H1 (cell line): ENCODE measurements around the gene PPP1R14B. TPM values are rescaled to one million over a fixed set of nuclear protein-coding genes. Genes with fewer than 3 reads are reported as not detected.

Experiments
- CTCF ChIA-PET: fragments of 300-600 bp; sonication (Branson Sonifier 250); formaldehyde crosslinking; loops from one replicate; lab custom pipeline; 2021; ENCODE audit not compliant: partially characterized antibody; lab: Charles Lee
- POLR2A ChIA-PET: fragments of 300-600 bp; sonication (Branson Sonifier 250); formaldehyde crosslinking; loops from one replicate; lab custom pipeline; 2021; ENCODE audit warnings: inconsistent platforms; ENCODE audit not compliant: partially characterized antibody; lab: Charles Lee
- DNase-seq, 2 experiments: peaks; one replicate each; pipeline versions ENCODE4 v3.0.0 to v3.0.0-alpha.2; 2010 to 2022; ENCODE audit warnings: low spot score in 2 of 2, low read depth in 1 of 2, mixed read lengths in 1 of 2
- FAIRE-seq: peaks from 2 replicates; lab custom pipeline; 2011; peaks lifted over from hg19 to GRCh38; lab: Jason Lieb, UNC
- H2AFZ ChIP-seq: 2 replicates; pipeline ENCODE4 v1.8.1; 2012; ENCODE audit warnings: low read length, inconsistent platforms
- H2AK5ac ChIP-seq: 2 replicates; pipeline ENCODE4 v1.6.1; 2013; ENCODE audit warnings: low read depth, low read length
- H2BK120ac ChIP-seq: replicated peaks from 2 replicates; pipeline ENCODE3; 2013; ENCODE audit warnings: low read depth, low read length, inconsistent platforms
- H2BK12ac ChIP-seq: 2 replicates; pipeline ENCODE4 v1.6.1; 2013; ENCODE audit warnings: low read depth, low read length
- H2BK15ac ChIP-seq: 2 replicates; pipeline ENCODE4 v1.6.1; 2013; ENCODE audit warnings: low read length
- H2BK20ac ChIP-seq: 2 replicates; pipeline ENCODE4 v1.6.1; 2013; ENCODE audit warnings: low read length
- H2BK5ac ChIP-seq: 2 replicates; pipeline ENCODE4 v1.6.1; 2013; ENCODE audit warnings: low read depth, low read length
- H3K14ac ChIP-seq: 2 replicates; pipeline ENCODE4 v1.6.1; 2013; ENCODE audit warnings: inconsistent platforms; ENCODE audit not compliant: insufficient read length
- H3K18ac ChIP-seq: 2 replicates; pipeline ENCODE4 v1.6.1; 2013; ENCODE audit warnings: low read length; ENCODE audit errors: extremely low read depth
- H3K23ac ChIP-seq: 2 replicates; pipeline ENCODE4 v1.6.1; 2013; ENCODE audit warnings: inconsistent platforms; ENCODE audit not compliant: insufficient read length
- H3K23me2 ChIP-seq: 2 replicates; pipeline ENCODE4 v1.6.1; 2013; ENCODE audit warnings: low read depth, low read length
- H3K27ac ChIP-seq: 2 replicates; pipeline ENCODE4 v1.6.1; 2011; ENCODE audit warnings: low read depth, low read length, inconsistent platforms
- H3K27me3 ChIP-seq, 4 experiments: replicated peaks in 1 of 4; 1 replicate in 1 of 4; 2 replicates in 3 of 4; pipeline versions ENCODE4 v1.6.1 to v1.8.1; 2011 to 2013; ENCODE audit warnings: low read length in 3 of 4, mild to moderate bottlenecking in 3 of 4, inconsistent platforms in 2 of 4, mixed read lengths in 2 of 4, moderate library complexity in 1 of 4; ENCODE audit not compliant: control insufficient read depth in 3 of 4, insufficient read depth in 3 of 4; ENCODE audit errors: extremely low read depth in 1 of 4
- H3K36me3 ChIP-seq, 4 experiments: 2 replicates each; pipeline versions ENCODE4 v1.6.1 to v1.8.1; 2011 to 2013; ENCODE audit warnings: mild to moderate bottlenecking in 4 of 4, low read length in 3 of 4, moderate library complexity in 2 of 4, control low read depth in 1 of 4, inconsistent platforms in 1 of 4; ENCODE audit not compliant: insufficient read depth in 4 of 4, control insufficient read depth in 2 of 4
- H3K4ac ChIP-seq: replicated peaks from 2 replicates; pipeline ENCODE3; 2013; ENCODE audit warnings: low read length, low read depth, mixed read lengths, inconsistent platforms; ENCODE audit not compliant: insufficient read length
- H3K4me1 ChIP-seq, 4 experiments: replicated peaks in 1 of 4; 1 replicate in 1 of 4; 2 replicates in 3 of 4; pipeline versions ENCODE4 v1.6.1 to v1.8.1; 2011 to 2013; ENCODE audit warnings: low read length in 3 of 4, inconsistent platforms in 2 of 4, mixed read lengths in 1 of 4; ENCODE audit not compliant: insufficient read depth in 4 of 4, control insufficient read depth in 3 of 4
- H3K4me2 ChIP-seq, 2 experiments: 2 replicates each; pipeline versions ENCODE4 v1.6.1 to v1.8.1; 2011 to 2013; ENCODE audit warnings: low read depth in 2 of 2, low read length in 2 of 2, control low read depth in 1 of 2, inconsistent platforms in 1 of 2, mild to moderate bottlenecking in 1 of 2; ENCODE audit not compliant: insufficient read depth in 1 of 2
- H3K4me3 ChIP-seq, 4 experiments: fragments of 200-600, 300-600 bp in 1 of 4; sonication (generic), shearing (Covaris generic), sonication (Bioruptor Twin) in 1 of 4; 2 replicates each; pipeline versions ENCODE4 v1.5.1 to v1.8.1; 2011 to 2016; ENCODE audit warnings: low read length in 4 of 4, low read depth in 3 of 4, control low read depth in 2 of 4, inconsistent platforms in 2 of 4, mild to moderate bottlenecking in 2 of 4, mixed read lengths in 1 of 4, moderate library complexity in 1 of 4; ENCODE audit not compliant: insufficient read depth in 2 of 4; ENCODE audit errors: extremely low read depth in 1 of 4
- H3K56ac ChIP-seq: replicated peaks from 2 replicates; pipeline ENCODE3; 2013; ENCODE audit warnings: low read depth, mild to moderate bottlenecking, mixed read lengths, low read length, inconsistent platforms; ENCODE audit not compliant: insufficient read length
- H3K79me1 ChIP-seq: 2 replicates; pipeline ENCODE4 v1.6.1; 2013; ENCODE audit warnings: low read depth, low read length, control low read depth
- H3K79me2 ChIP-seq, 2 experiments: 2 replicates each; pipeline versions ENCODE4 v1.6.1 to v1.8.1; 2012 to 2013; ENCODE audit warnings: low read length in 2 of 2, mild to moderate bottlenecking in 2 of 2, inconsistent platforms in 1 of 2; ENCODE audit not compliant: insufficient read depth in 2 of 2, control insufficient read depth in 1 of 2
- H3K9ac ChIP-seq, 4 experiments: replicated peaks in 1 of 4; 1 replicate in 1 of 4; 2 replicates in 3 of 4; pipeline versions ENCODE4 v1.6.1 to v1.8.1; 2011 to 2013; ENCODE audit warnings: low read depth in 3 of 4, low read length in 3 of 4, control low read depth in 2 of 4, mild to moderate bottlenecking in 2 of 4, moderate library complexity in 2 of 4, inconsistent platforms in 1 of 4; ENCODE audit errors: extremely low read depth in 1 of 4
- H3K9me3 ChIP-seq, 2 experiments: 2 replicates each; pipeline versions ENCODE4 v1.6.1 to v1.8.1; 2012 to 2013; ENCODE audit warnings: mild to moderate bottlenecking in 2 of 2, moderate library complexity in 2 of 2, control low read depth in 1 of 2, inconsistent platforms in 1 of 2, low read depth in 1 of 2, low read length in 1 of 2, mixed read lengths in 1 of 2; ENCODE audit not compliant: insufficient read depth in 2 of 2
- H4K20me1 ChIP-seq, 2 experiments: replicated peaks in 1 of 2; 2 replicates each; pipeline versions ENCODE3 to v1.8.1; 2011 to 2013; ENCODE audit warnings: inconsistent platforms in 2 of 2, low read length in 2 of 2, mild to moderate bottlenecking in 1 of 2; ENCODE audit not compliant: insufficient read depth in 2 of 2, control insufficient read depth in 1 of 2
- H4K5ac ChIP-seq: 2 replicates; pipeline ENCODE4 v1.6.1; 2013; ENCODE audit warnings: low read length, low read depth, mixed read lengths, inconsistent platforms; ENCODE audit not compliant: insufficient read length
- H4K8ac ChIP-seq: 2 replicates; pipeline ENCODE4 v1.8.0; 2013; ENCODE audit warnings: mild to moderate bottlenecking, moderate library complexity, low read length, inconsistent platforms; ENCODE audit not compliant: insufficient read depth; ENCODE audit errors: extremely low read depth
- H4K91ac ChIP-seq: replicated peaks from 2 replicates; pipeline ENCODE3; 2013; ENCODE audit warnings: low read length, mixed read lengths, inconsistent platforms; ENCODE audit not compliant: insufficient read length
- HDAC6 ChIP-seq: IDR thresholded peaks from one replicate; pipeline ENCODE4 v1.7.1; 2012; ENCODE audit warnings: low read depth, mild to moderate bottlenecking, inconsistent platforms, low read length, moderate library complexity
- WGBS, 2 experiments: shearing (Covaris generic) in 1 of 2; methylation state at CpG; one replicate each; pipeline versions ENCODE4 v1.1.6 to v1.1.7; 2013 to 2015; ENCODE audit warnings: low lambda C conversion rate in 2 of 2, mixed read lengths in 2 of 2, inconsistent platforms in 1 of 2, low coverage in 1 of 2, missing lambda C conversion rate in 1 of 2; ENCODE audit not compliant: insufficient replicate concordance in 2 of 2, insufficient coverage in 1 of 2, insufficient read length in 1 of 2; ENCODE audit errors: extremely low coverage in 1 of 2, missing lambda C conversion rate in 1 of 2; 5-methylcytosine and 5-hydroxymethylcytosine counted together
- polyA plus RNA-seq, 7 experiments: library from polyadenylated mRNA; depleted of rRNA in 3 of 7; stranded (reverse) in 5 of 7; unstranded in 2 of 7; fragments of >200 nt in 5 of 7; fragments of 200-250 nt in 2 of 7; gene quantifications; 1 replicate in 5 of 7; 2 replicates in 1 of 7; 4 replicates in 1 of 7; pipeline versions ENCODE4 v1.2.1 to v1.2.3, GENCODE V29; 2011 to 2013; ENCODE audit warnings: missing spikeins in 2 of 7, mixed read lengths in 2 of 7
- total RNA-seq: library from RNA; stranded (reverse); fragmentation: NEBNext Ultra II Directional; extraction: Animal tissue kit (Norgen Biotek cat#: 25700); gene quantifications from 2 replicates; pipeline ENCODE4 v1.2.1, GENCODE V29; 2021

Gene PPP1R14B
- total and polyA plus RNA-seq, 2 of the 8 experiments (the other 6 are each of a cell fraction or from before 2014, with no cell fraction given), result 265 to 419 TPM

- H3K18ac ChIP-seq, result peak overlapping the region; percentile 20
- peak overlapping the region; percentile 97 for H2BK15ac ChIP-seq
- peak overlapping the region; percentile 88 for H2BK20ac ChIP-seq
- CTCF ChIA-PET, result interaction anchor here (0.5 to 10.0 kb wide), 10 partner anchors 12 to 104 kb away, joined by 3 to 102 read pairs (median 6); partner anchors contain the start of genes CATSPERZ, ESRRA and FERMT3
- no peak overlapping the region for H2AFZ ChIP-seq
- peak overlapping the region; percentile 18; the same call in 1 of the 2 replicates for H2AK5ac ChIP-seq
- no peak for FAIRE-seq
- peak overlapping the region; percentile 59 for H4K91ac ChIP-seq
- H3K56ac ChIP-seq, result peak overlapping the region; percentile 1
- H3K4me3 ChIP-seq, result peak overlapping the region in 2 of 4 experiments; percentile 5 to 63; a peak in 2 of 8 replicates
- POLR2A ChIA-PET, result interaction anchor here (0.7 to 13.1 kb wide), 13 partner anchors 6 to 69 kb away, joined by 3 to 352 read pairs (median 7); partner anchors contain the start of genes DNAJC4, ESRRA, FKBP2 and KCNK4
- H2BK12ac ChIP-seq, result peak overlapping the region; percentile 82; the same call in 1 of the 2 replicates
- H4K5ac ChIP-seq, result peak overlapping the region; percentile 14
- H3K79me1 ChIP-seq, result peaks cover 9% of the 10 kb centered on the region
- peak overlapping the region; percentile 1 for H2BK120ac ChIP-seq
- H3K36me3 ChIP-seq, result peaks cover 0 to 8% (median 1%) of the 10 kb centered on the region in 4 experiments; a peak in 3 of 8 replicates
- no peaks in the 10 kb centered on the region for H3K27me3 ChIP-seq
- peak in 1 of 2 experiments; percentile 58 for DNase-seq
- H3K4me1 ChIP-seq, result peaks cover 0 to 47% (median 35%) of the 10 kb centered on the region in 4 experiments; a peak in 6 of 7 replicates
- H3K4me2 ChIP-seq, result peak overlapping the region; percentile 73 to 99
- H3K27ac ChIP-seq, result peak overlapping the region; percentile 69; the same call in 1 of the 2 replicates
- peaks cover 6 to 15% of the 10 kb centered on the region in 2 experiments for H4K20me1 ChIP-seq
- H3K9me3 ChIP-seq, result no peaks in the 10 kb centered on the region
- no peak overlapping the region for H3K9ac ChIP-seq
- no peak overlapping the region for H4K8ac ChIP-seq
- TF ChIP-seq HDAC6, result no peak
- H3K79me2 ChIP-seq, result peaks cover 6 to 37% of the 10 kb centered on the region in 2 experiments; a peak in 3 of 4 replicates
- H2BK5ac ChIP-seq, result peak overlapping the region; percentile 88; the same call in 1 of the 2 replicates
- no peak overlapping the region for H3K14ac ChIP-seq
- H3K23ac ChIP-seq, result no peak overlapping the region
- 85% methylated on average over 4 of the region's 4 CpGs; no CpG with 5 or more reads in 1 of the 2 experiments for WGBS, 2 experiments
- peak overlapping the region; percentile 10 for H3K4ac ChIP-seq
- peaks cover 20% of the 10 kb centered on the region for H3K23me2 ChIP-seq
Measured at GRCh38 chr11:64249038-64249437, 2.3 kb upstream of the PPP1R14B start.
